Vagina (tissue), 2 donors: ENCODE results near the gene NFILZ.

Experiments used
- POLR2AphosphoS5 ChIP-seq, 2 donors: sonication (generic); formaldehyde crosslinking; IDR thresholded peaks; one replicate each; pipeline ENCODE4 v1.9.0; 2017; ENCODE audit warnings: antibody characterized with exemption in 2 of 2, mild to moderate bottlenecking in 2 of 2, low read depth in 1 of 2; ENCODE audit not compliant: insufficient read depth in 1 of 2
- TF ChIP-seq, protein P1 (sequence below), 3 experiments: fragments of 450-650 bp in 2 of 3; fragments of 200-600 bp in 1 of 3; sonication (generic) in 1 of 3; IDR thresholded peaks; one replicate each; pipeline ENCODE4 v1.5.1; 2017 to 2019; ENCODE audit warnings: antibody characterized with exemption in 3 of 3, mild to moderate bottlenecking in 2 of 3, moderate library complexity in 2 of 3

DNA sequence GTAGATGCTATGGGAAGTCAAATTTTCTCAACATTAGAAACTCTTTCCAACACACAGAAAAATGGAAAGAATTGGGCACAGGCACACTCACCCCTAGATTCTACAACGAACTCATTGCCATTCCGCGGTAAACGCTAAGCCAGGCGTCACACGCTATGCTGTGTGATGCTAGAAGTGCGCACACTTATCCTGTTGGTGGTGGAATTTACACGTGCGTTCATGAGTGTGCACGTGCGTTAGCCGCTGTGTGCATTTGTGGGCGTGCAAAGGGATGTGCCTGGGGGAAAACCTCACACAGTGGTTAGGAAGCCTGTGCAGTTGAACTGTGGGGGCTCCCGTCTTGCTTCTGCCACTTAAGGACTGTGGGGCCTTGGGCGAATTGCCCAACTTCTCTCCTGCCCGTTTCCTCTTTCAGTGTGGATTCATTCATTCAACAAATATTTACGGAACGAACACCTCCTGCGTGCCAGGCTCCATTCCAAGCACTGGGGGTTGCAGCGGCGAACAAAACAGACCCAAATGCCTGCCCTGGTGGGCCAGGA, 7.7 kb downstream of the NFILZ start:
- TF ChIP-seq POLR2AphosphoS5 (IDR thresholded peaks at IDR 0.05; ENCODE audit: insufficient read depth in 1 of 2, low read depth in 1 of 2), result no peak
- TF ChIP-seq, protein P1, sequence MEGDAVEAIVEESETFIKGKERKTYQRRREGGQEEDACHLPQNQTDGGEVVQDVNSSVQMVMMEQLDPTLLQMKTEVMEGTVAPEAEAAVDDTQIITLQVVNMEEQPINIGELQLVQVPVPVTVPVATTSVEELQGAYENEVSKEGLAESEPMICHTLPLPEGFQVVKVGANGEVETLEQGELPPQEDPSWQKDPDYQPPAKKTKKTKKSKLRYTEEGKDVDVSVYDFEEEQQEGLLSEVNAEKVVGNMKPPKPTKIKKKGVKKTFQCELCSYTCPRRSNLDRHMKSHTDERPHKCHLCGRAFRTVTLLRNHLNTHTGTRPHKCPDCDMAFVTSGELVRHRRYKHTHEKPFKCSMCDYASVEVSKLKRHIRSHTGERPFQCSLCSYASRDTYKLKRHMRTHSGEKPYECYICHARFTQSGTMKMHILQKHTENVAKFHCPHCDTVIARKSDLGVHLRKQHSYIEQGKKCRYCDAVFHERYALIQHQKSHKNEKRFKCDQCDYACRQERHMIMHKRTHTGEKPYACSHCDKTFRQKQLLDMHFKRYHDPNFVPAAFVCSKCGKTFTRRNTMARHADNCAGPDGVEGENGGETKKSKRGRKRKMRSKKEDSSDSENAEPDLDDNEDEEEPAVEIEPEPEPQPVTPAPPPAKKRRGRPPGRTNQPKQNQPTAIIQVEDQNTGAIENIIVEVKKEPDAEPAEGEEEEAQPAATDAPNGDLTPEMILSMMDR (IDR thresholded peaks at IDR 0.05), result no peak
